A673 (cell line): ENCODE measurements around the gene ALDH1L2. TPM values are rescaled to one million over a fixed set of nuclear protein-coding genes. Genes with fewer than 3 reads are reported as not detected.
A peak's percentile ranks its signal among the peaks of the same experiment; 100 is the strongest.

Source experiments
- BruUV-seq: library from RNA; stranded (reverse); fragments of 400-500 nt; replicated peaks from 2 replicates; lab custom pipeline; 2021; lab: Mats Ljungman, UMichigan
- CTCF ChIA-PET: fragments of 300-600 bp; sonication (Branson Sonifier 250); formaldehyde crosslinking; loops from one replicate; lab custom pipeline; 2022; ENCODE audit warnings: antibody characterized with exemption; lab: Charles Lee
- POLR2A ChIA-PET: fragments of 300-600 bp; sonication (Branson Sonifier 250); formaldehyde crosslinking; loops from one replicate; lab custom pipeline; 2022; ENCODE audit warnings: antibody characterized with exemption; ENCODE audit not compliant: low non-redundant PET; lab: Charles Lee
- DNase-seq: peaks from one replicate; pipeline ENCODE4 v3.0.0-alpha.2; 2015; ENCODE audit warnings: low spot score
- H3K27ac ChIP-seq: fragments of 200-600 bp; sonication (generic); 2 replicates; pipeline ENCODE4 v1.5.1; 2016; ENCODE audit warnings: mixed run types, low read depth, mild to moderate bottlenecking, mixed read lengths, antibody characterized with exemption, low read length; ENCODE audit not compliant: poor library complexity, severe bottlenecking
- H3K27me3 ChIP-seq: fragments of 200-600 bp; sonication (generic); replicated peaks from 2 replicates; pipeline ENCODE4 v1.6.1; 2017; ENCODE audit warnings: mixed run types, low read depth, mild to moderate bottlenecking, mixed read lengths, antibody characterized with exemption, low read length; ENCODE audit not compliant: insufficient read depth, poor library complexity
- H3K36me3 ChIP-seq: fragments of 200-600 bp; sonication (generic); 2 replicates; pipeline ENCODE4 v1.6.1; 2016; ENCODE audit warnings: mixed run types, mild to moderate bottlenecking, mixed read lengths, antibody characterized with exemption, low read length; ENCODE audit not compliant: insufficient read depth, poor library complexity, severe bottlenecking
- H3K4me1 ChIP-seq: fragments of 200-600 bp; sonication (generic); 2 replicates; pipeline ENCODE4 v1.6.1; 2017; ENCODE audit warnings: mixed run types, mild to moderate bottlenecking, mixed read lengths, antibody characterized with exemption, low read length; ENCODE audit not compliant: insufficient read depth, poor library complexity, severe bottlenecking
- H3K4me3 ChIP-seq: fragments of 200-600 bp; sonication (generic); 2 replicates; pipeline ENCODE4 v1.5.1; 2016; ENCODE audit warnings: low read depth, mixed run types, mild to moderate bottlenecking, mixed read lengths, low read length; ENCODE audit not compliant: poor library complexity, severe bottlenecking
- H3K9me3 ChIP-seq: fragments of 200-600 bp; sonication (generic); 2 replicates; pipeline ENCODE4 v1.6.1; 2016; ENCODE audit warnings: mixed run types, low read depth, mild to moderate bottlenecking, mixed read lengths, antibody characterized with exemption, low read length; ENCODE audit not compliant: poor library complexity, severe bottlenecking
- EZH2 ChIP-seq: fragments of 200-600 bp; sonication (generic); IDR thresholded peaks from 2 replicates; pipeline ENCODE4 v1.6.1; 2017; ENCODE audit warnings: borderline replicate concordance, low read depth, mild to moderate bottlenecking, mixed read lengths, antibody characterized with exemption, low read length; ENCODE audit not compliant: poor library complexity, severe bottlenecking
- intact Hi-C: fragments of 100-400 bp; cut with micrococcal nuclease; formaldehyde crosslinking; loops from one replicate; pipeline ENCODE4 v1.10.0; 2022; ENCODE audit not compliant: unreplicated experiment
- total RNA-seq: library from RNA; stranded (reverse); gene quantifications from 2 replicates; pipeline ENCODE4 v1.2.3, GENCODE V29; 2021
- TF ChIP-seq, protein P1 (sequence below): fragments of 300-800, 200-600 bp; sonication (generic); conservative IDR thresholded peaks from 2 replicates; pipeline ENCODE4 v1.5.1; 2017; ENCODE audit warnings: low read depth, mild to moderate bottlenecking, antibody characterized with exemption, low read length, moderate library complexity, mixed read lengths

ALDH1L2 gene
- total RNA-seq, 1 experiment from 2014 or later = 3.4 TPM

- Histone ChIP-seq H3K4me1 (peaks cover 15% of the 10 kb centered on the region), H3K9me3 (no peaks in the 10 kb centered on the region), H3K36me3 (peaks cover 15% of the 10 kb centered on the region), H3K27ac (peak within 1 kb of the TSS; percentile 86), H3K27me3 (no peaks in the 10 kb centered on the region), H3K4me3 (peak within 1 kb of the TSS; percentile 73)
- POLR2A ChIA-PET = interaction anchor here (0.7 kb wide), 1 partner anchor 1848 kb away, joined by 3 read pairs; the partner anchor contains the start of gene TMEM263
- intact Hi-C loops = no loop called here
- no TSS peak for BruUV-seq
- peak; percentile 96 for DNase-seq
- CTCF ChIA-PET = interaction anchor here (0.5 to 0.6 kb wide), 2 partner anchors 274 to 1049 kb away, joined by 3 to 4 read pairs; no protein-coding TSS in a partner anchor
- TF ChIP-seq, protein P1, sequence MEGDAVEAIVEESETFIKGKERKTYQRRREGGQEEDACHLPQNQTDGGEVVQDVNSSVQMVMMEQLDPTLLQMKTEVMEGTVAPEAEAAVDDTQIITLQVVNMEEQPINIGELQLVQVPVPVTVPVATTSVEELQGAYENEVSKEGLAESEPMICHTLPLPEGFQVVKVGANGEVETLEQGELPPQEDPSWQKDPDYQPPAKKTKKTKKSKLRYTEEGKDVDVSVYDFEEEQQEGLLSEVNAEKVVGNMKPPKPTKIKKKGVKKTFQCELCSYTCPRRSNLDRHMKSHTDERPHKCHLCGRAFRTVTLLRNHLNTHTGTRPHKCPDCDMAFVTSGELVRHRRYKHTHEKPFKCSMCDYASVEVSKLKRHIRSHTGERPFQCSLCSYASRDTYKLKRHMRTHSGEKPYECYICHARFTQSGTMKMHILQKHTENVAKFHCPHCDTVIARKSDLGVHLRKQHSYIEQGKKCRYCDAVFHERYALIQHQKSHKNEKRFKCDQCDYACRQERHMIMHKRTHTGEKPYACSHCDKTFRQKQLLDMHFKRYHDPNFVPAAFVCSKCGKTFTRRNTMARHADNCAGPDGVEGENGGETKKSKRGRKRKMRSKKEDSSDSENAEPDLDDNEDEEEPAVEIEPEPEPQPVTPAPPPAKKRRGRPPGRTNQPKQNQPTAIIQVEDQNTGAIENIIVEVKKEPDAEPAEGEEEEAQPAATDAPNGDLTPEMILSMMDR = no peak
Observed at GRCh38 chr12:105107494-105108371, 23.5 kb upstream of the ALDH1L2 start, which contains the start of gene WASHC4. WASHC4 (plus strand) TSS chr12:105107731; CDS start chr12:105107801, 70 bp downstream.

GRCh38 chr12:105107171-105107493, 22.9 kb upstream of the ALDH1L2 start:
- H3K36me3 ChIP-seq = peaks cover 9% of the 10 kb centered on the region
- ChIA-PET POLR2A (interaction anchor here (0.7 kb wide), 1 partner anchor 1849 kb away, joined by 3 read pairs; the partner anchor contains the start of gene TMEM263), CTCF (no interaction called here)
- BruUV-seq = TSS peak; percentile 85
- H3K4me1 ChIP-seq = peaks cover 15% of the 10 kb centered on the region
- no peaks in the 10 kb centered on the region for H3K27me3 ChIP-seq
- H3K9me3 ChIP-seq = no peaks in the 10 kb centered on the region
- intact Hi-C loops = no loop called here
- H3K27ac ChIP-seq = peak overlapping the region; percentile 86
- DNase-seq = no peak
- TF ChIP-seq, protein P1 = no peak
- no peak for TF ChIP-seq EZH2
- H3K4me3 ChIP-seq = peak overlapping the region; percentile 73

GRCh38 chr12:105106621-105107020, 22.4 kb upstream of the ALDH1L2 start:
- H3K27ac ChIP-seq = no peak overlapping the region
- intact Hi-C loops = no loop called here
- no peaks in the 10 kb centered on the region for H3K27me3 ChIP-seq
- POLR2A ChIA-PET = no interaction called here
- no TSS peak for BruUV-seq
- H3K9me3 ChIP-seq = no peaks in the 10 kb centered on the region
- DNase-seq = no peak
- peaks cover 3% of the 10 kb centered on the region for H3K36me3 ChIP-seq
- peak overlapping the region; percentile 73 for H3K4me3 ChIP-seq
- CTCF ChIA-PET = no interaction called here
- H3K4me1 ChIP-seq = peaks cover 15% of the 10 kb centered on the region
- TF ChIP-seq, protein P1 = no peak
- no peak for TF ChIP-seq EZH2
